ENCODE data around the gene RNF183. TPM values are rescaled to one million over a fixed set of nuclear protein-coding genes. Genes with fewer than 3 reads are reported as not detected.

RNF183 gene
- total RNA-seq, 1 donor from 2014 or later = 3.9 TPM

- no peak overlapping the region for H3K4me3 ChIP-seq (ENCODE audit: low read depth, low read length)
- DNase-seq (ENCODE audit: low read depth) = no peak
- no peak for TF ChIP-seq CTCF (conservative IDR thresholded peaks at IDR 0.05; ENCODE audit: low read depth, low read length)
These were observed 7.4 kb upstream of the RNF183 start for GRCh38 chr9:113310538-113310937.

GRCh38 chr9:113309204-113309813 is 6.1 kb upstream of the RNF183 start:
- no peak overlapping the region for H3K4me3 ChIP-seq (ENCODE audit: low read depth, low read length)
- no peak for DNase-seq (ENCODE audit: low read depth)
- TF ChIP-seq CTCF (conservative IDR thresholded peaks at IDR 0.05; ENCODE audit: low read depth, low read length) = peak; percentile 86

GRCh38 chr9:113307396-113307975 is 4.3 kb upstream of the RNF183 start:
- no peak overlapping the region for H3K4me3 ChIP-seq (ENCODE audit: low read depth, low read length)
- no peak for DNase-seq (ENCODE audit: low read depth)
- TF ChIP-seq CTCF (conservative IDR thresholded peaks at IDR 0.05; ENCODE audit: low read depth, low read length) = no peak

- H3K4me3 ChIP-seq (ENCODE audit: low read depth, low read length) = no peak overlapping the region
- no peak for DNase-seq (ENCODE audit: low read depth)
- TF ChIP-seq CTCF (conservative IDR thresholded peaks at IDR 0.05; ENCODE audit: low read depth, low read length) = no peak
These were observed 3.4 kb upstream of the RNF183 start for GRCh38 chr9:113306566-113306965.

- H3K4me3 ChIP-seq (ENCODE audit: low read depth, low read length) = no peak overlapping the region
- no peak for DNase-seq (ENCODE audit: low read depth)
- TF ChIP-seq CTCF (conservative IDR thresholded peaks at IDR 0.05; ENCODE audit: low read depth, low read length) = no peak
These were observed 1.6 kb downstream of the RNF183 start for GRCh38 chr9:113301548-113301947.

GRCh38 chr9:113299800-113300292 is 3.3 kb downstream of the RNF183 start:
- DNase-seq (ENCODE audit: low read depth) = no peak
- no peak for TF ChIP-seq CTCF (conservative IDR thresholded peaks at IDR 0.05; ENCODE audit: low read depth, low read length)
- no peak overlapping the region for H3K4me3 ChIP-seq (ENCODE audit: low read depth, low read length)
